IPS-15b (cell line): ENCODE results near the gene CSTF1.

ENCODE experiments used
- H3K27me3 ChIP-seq: one replicate; pipeline ENCODE4 v1.6.1; 2013; ENCODE audit warnings: low read length; ENCODE audit not compliant: control insufficient read depth, insufficient read depth
- H3K36me3 ChIP-seq: one replicate; pipeline ENCODE4 v1.6.1; 2013; ENCODE audit warnings: low read length; ENCODE audit not compliant: control insufficient read depth, insufficient read depth
- H3K4me1 ChIP-seq: one replicate; pipeline ENCODE4 v1.6.1; 2013; ENCODE audit warnings: mild to moderate bottlenecking, low read length; ENCODE audit not compliant: control insufficient read depth, insufficient read depth
- H3K4me3 ChIP-seq: one replicate; pipeline ENCODE4 v1.5.1; 2013; ENCODE audit warnings: low read depth, low read length
- H3K9ac ChIP-seq: one replicate; pipeline ENCODE4 v1.6.1; 2013; ENCODE audit warnings: low read depth, mild to moderate bottlenecking, low read length
- H3K9me3 ChIP-seq: one replicate; pipeline ENCODE4 v1.6.1; 2013; ENCODE audit warnings: mild to moderate bottlenecking, low read length; ENCODE audit not compliant: control insufficient read depth, insufficient read depth

Gene CSTF1

DNA sequence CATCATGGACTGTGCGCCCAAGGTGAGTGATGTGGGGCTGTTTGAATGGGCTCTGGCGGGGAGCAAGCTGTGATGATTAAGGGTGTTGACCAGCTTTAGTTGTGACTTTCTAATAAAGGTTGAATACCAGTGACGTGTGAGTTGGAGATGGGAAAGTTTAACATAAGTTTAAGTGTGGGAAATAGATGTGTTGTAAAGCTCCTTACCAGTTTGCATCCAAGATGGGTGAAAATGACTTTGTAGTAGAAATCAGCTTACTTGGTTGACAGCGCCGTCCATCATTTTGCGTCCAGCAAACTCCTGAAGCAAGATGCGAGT, 20.0 kb downstream of the CSTF1 start:
- no peak overlapping the region for H3K4me3 ChIP-seq
- H3K9me3 ChIP-seq, result no peaks in the 10 kb centered on the region
- H3K36me3 ChIP-seq, result peaks cover 5% of the 10 kb centered on the region
- peaks cover 2% of the 10 kb centered on the region for H3K27me3 ChIP-seq
- H3K9ac ChIP-seq, result no peak overlapping the region
- no peaks in the 10 kb centered on the region for H3K4me1 ChIP-seq

DNA sequence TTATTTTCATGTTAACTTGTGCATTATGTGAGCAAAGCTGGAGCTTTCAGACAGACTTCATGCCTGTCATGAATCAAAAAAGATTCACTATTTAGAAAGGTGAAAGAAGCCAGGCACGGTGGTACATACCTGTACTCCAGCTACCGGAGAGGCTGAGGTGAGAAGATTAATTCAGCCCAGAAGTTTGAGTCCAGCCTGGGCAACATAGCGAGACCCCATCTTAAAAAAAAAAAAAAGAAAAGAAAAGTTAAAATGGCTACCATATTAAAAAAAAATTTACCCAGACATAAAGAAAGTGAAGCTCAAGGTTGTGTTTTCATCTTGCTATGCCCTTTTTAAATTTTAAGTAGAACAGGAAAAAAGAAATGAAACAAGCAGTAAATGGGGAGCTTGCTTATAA, 20.5 kb downstream of the CSTF1 start:
- Histone ChIP-seq H3K36me3 (peaks cover 3% of the 10 kb centered on the region), H3K27me3 (peaks cover 2% of the 10 kb centered on the region), H3K9me3 (no peaks in the 10 kb centered on the region), H3K4me3 (no peak overlapping the region), H3K9ac (no peak overlapping the region), H3K4me1 (no peaks in the 10 kb centered on the region)

DNA sequence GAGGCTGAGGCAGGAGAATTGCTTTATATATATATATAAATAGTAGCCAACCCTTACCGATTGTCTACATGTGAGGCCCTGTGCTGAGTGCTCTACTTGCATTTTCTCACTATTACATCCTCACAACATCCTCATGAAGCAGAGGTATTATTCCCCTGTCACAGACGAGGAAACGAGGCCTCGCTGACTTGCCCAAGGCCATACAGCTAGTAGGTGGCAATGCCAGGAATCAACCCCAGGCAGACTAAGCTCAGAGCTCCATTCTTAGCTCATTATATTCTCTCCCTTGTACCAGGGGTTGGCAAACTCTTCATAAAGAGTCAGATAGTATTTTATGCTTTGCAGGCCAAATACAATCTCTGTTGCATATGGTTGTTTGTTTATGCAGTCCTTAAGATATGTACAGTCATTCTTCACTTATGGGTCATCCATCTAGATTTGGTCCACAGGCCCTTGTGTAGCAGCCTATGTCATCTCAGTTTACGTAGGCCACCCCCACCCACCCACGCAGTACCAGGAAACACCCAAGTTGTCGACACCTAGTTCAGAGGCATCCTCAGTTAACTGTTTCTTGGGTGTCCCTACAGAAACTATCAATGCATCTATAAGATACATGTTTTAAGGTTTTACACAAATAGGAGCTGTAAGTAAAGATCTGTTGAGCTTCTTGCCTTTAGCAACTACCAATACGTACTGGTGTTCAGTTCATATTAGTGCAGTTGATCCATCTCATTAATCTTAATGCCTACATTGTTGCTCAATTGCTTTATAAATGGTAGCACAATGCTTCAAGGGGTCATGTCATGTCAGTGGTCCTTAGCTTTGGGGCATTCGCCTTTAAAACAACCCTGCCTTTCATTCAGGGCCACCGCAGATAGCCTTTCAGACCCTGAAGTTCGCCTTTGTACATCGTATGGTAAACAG, 22.7 kb downstream of the CSTF1 start:
- peaks cover 3% of the 10 kb centered on the region for H3K36me3 ChIP-seq
- H3K9ac ChIP-seq, result no peak overlapping the region
- H3K27me3 ChIP-seq, result peaks cover 2% of the 10 kb centered on the region
- no peaks in the 10 kb centered on the region for H3K4me1 ChIP-seq
- no peak overlapping the region for H3K4me3 ChIP-seq
- H3K9me3 ChIP-seq, result no peaks in the 10 kb centered on the region

DNA sequence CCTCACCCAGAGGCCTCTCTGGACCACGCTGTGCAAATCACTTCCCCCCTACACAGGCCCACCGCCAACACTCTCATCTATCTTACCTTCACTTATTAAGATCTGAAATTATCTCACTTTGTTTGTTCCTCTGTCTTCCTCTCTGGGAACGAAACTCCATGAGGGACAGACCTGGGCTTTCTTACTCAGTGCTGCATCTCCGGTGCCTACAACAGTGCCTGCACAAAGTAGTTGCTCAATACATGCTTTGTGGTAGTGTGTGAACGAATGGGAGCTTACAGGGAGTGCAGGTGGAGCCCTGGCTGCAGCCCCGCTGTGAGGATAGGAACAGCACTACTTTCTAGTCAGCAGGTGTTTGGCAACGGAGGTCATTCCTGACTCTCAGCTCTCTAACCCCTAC, 25.0 kb downstream of the CSTF1 start:
- no peaks in the 10 kb centered on the region for H3K9me3 ChIP-seq
- H3K4me1 ChIP-seq, result peaks cover 2% of the 10 kb centered on the region
- peaks cover 3% of the 10 kb centered on the region for H3K36me3 ChIP-seq
- no peak overlapping the region for H3K9ac ChIP-seq
- H3K4me3 ChIP-seq, result no peak overlapping the region
- peaks cover 15% of the 10 kb centered on the region for H3K27me3 ChIP-seq

DNA sequence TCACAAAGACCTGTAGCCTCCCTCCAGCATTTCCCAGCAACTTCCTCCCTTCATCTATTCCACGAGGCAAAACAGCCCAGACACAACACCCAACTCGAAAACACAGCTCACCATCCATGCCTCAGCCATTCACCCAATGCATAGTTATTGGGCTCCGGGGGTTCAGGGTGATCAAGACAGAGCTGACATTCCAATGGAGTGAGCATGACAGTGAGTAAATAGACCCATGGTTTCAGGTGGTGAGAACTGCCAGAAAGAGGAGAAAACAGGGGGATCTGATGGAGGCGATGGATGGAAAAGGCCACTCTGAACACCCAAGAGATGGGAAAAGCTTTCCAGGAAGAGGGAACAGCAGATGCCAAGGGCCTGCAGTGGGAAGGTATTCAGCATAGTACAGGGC, 25.5 kb downstream of the CSTF1 start:
- no peaks in the 10 kb centered on the region for H3K9me3 ChIP-seq
- no peak overlapping the region for H3K9ac ChIP-seq
- peaks cover 3% of the 10 kb centered on the region for H3K36me3 ChIP-seq
- peaks cover 3% of the 10 kb centered on the region for H3K4me1 ChIP-seq
- peaks cover 18% of the 10 kb centered on the region for H3K27me3 ChIP-seq
- no peak overlapping the region for H3K4me3 ChIP-seq

DNA sequence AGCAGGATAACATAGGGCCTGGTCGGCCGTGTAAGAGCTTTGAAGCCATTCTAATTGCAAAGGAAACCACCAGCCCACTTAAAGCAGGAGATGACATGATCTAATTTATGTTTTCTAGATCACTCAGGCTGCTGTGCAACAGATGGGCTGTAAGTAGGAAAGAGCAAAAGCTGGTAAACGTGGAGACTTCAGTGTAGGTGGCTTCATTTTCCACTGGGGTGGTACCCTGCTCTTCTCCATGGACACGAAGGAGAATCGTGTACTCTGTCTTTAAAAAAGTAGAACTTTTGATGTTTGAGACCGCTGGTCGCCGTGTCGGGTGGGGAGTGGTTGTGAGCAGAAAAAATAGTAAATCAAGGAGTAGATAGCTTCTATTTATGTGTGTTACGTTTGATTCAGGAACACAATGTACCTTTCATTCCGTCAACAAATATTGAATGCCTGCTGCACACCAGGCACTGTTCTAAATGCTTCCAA, 26.0 kb downstream of the CSTF1 start:
- no peak overlapping the region for H3K9ac ChIP-seq
- H3K9me3 ChIP-seq, result no peaks in the 10 kb centered on the region
- H3K4me1 ChIP-seq, result peaks cover 3% of the 10 kb centered on the region
- peaks cover 21% of the 10 kb centered on the region for H3K27me3 ChIP-seq
- peaks cover 3% of the 10 kb centered on the region for H3K36me3 ChIP-seq
- no peak overlapping the region for H3K4me3 ChIP-seq

DNA sequence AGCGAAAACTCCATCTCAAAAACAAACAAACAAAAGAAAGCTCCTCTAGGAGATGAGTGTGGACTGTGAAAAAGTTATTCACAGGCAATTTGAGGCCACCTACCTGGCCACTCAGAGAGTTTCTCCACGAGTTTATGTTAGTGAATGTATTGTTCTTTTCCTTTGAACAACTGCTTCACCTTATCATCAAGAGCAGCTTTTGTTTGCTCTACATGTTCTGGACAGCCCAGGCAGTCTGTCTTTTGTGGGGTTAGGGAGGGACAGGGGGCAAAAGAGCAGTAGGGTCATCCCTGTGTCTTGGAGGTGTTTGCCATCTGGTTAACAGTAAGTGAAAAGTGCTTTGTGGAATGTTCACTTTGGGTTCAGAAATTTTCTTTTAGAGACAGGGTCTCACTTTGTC, 27.6 kb downstream of the CSTF1 start:
- Histone ChIP-seq H3K4me1 (peaks cover 3% of the 10 kb centered on the region), H3K9me3 (no peaks in the 10 kb centered on the region), H3K9ac (no peak overlapping the region), H3K27me3 (peaks cover 33% of the 10 kb centered on the region), H3K4me3 (no peak overlapping the region), H3K36me3 (peaks cover 3% of the 10 kb centered on the region)

DNA sequence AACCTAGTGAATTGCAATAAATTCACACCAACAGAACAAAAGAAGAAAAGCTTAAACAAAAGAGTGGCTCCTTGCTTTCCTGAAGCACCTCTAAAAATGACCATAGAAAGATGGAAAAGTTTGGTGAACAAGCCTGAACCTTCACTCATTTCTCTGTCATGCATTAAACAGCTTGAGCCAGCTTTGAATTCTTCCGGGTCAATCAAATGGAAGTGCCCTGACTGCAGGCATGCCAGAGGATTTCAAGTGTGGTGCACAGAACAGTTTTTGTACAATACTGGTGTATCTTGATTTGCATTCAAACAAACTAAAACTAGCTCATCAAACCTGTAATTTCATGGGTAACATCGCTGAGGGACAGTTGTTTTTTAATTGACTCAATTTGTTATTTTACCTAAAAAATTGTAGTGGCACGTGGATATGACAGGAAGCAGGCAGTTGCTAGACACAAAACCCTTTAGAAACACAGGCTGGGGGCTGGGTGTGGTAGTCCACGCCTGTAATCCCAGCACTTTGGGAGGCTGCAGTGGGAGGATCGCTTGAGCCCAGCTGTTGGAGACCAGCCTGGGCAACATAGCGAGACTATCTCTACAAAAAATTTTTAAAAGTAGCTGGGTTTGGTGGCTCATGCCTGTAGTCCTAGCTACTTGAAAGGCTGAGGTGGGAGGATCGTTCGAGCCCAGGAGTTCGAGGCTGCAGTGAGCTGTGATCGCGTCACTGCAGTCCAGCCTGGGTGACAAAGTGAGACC, 28.7 kb downstream of the CSTF1 start:
- Histone ChIP-seq H3K27me3 (peaks cover 33% of the 10 kb centered on the region), H3K4me1 (peaks cover 3% of the 10 kb centered on the region), H3K4me3 (no peak overlapping the region), H3K36me3 (no peaks in the 10 kb centered on the region), H3K9me3 (no peaks in the 10 kb centered on the region), H3K9ac (no peak overlapping the region)

DNA sequence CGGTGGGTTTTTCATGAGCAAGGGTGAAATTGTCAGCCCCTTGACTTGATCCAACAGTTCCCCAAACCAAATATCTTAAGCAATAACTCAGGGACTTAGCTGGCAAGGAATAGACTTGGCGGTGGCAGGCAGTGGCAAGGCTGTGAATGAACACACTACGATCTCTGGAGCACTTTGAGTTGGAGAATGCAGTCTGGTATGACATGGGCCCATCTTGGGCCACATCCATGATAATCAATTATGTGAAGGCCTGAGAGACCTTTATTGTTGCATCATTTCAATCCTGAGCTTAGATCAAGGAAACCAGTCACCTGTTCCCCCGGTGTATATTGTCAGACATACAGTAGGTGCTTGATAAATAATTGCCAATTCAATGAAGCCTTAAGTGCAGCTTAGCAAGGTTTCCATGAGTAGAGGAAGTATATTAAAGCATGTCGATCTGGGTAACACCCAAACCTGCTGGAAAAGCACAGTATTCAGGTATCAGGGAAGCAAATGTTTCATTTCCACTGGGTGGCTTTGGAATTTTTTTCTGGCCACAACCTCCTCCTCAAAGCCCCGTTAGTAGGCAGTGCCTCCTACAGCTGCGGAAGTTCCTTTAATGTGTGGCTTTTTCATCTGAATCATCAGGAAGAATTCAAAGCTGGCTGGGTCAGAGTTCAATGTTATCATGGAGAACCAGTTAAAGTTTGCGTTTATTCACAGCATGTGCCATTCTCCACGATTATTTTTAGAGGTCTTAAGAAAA, 29.8 kb downstream of the CSTF1 start:
- peaks cover 30% of the 10 kb centered on the region for H3K27me3 ChIP-seq
- no peaks in the 10 kb centered on the region for H3K36me3 ChIP-seq
- H3K9ac ChIP-seq, result no peak overlapping the region

DNA sequence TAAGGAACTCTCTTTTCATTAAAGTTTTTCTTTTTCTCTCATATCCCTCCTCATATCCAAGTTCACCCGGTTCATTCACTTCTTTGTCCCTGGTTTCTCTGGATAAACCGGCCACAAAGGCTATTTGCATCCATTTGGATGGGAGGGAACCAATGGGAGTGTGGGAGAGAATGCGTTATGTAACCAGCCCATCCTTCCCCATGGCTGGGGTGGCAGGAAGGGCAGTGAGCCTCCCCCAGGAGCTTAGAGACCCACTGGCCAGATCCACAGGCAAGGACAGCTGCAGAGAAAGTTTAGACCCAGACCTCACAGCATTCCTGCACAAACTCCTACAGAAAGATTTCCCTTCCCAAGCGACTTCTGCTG, 30.4 kb downstream of the CSTF1 start:
- no peak overlapping the region for H3K4me3 ChIP-seq
- H3K4me1 ChIP-seq, result peaks cover 3% of the 10 kb centered on the region
- H3K27me3 ChIP-seq, result peaks cover 30% of the 10 kb centered on the region
- no peaks in the 10 kb centered on the region for H3K9me3 ChIP-seq
- no peak overlapping the region for H3K9ac ChIP-seq
- H3K36me3 ChIP-seq, result no peaks in the 10 kb centered on the region

More for the DNA sequence above, 29.8 kb downstream of the CSTF1 start:
- Histone ChIP-seq H3K4me3 (no peak overlapping the region), H3K4me1 (peaks cover 3% of the 10 kb centered on the region), H3K9me3 (no peaks in the 10 kb centered on the region)

DNA sequence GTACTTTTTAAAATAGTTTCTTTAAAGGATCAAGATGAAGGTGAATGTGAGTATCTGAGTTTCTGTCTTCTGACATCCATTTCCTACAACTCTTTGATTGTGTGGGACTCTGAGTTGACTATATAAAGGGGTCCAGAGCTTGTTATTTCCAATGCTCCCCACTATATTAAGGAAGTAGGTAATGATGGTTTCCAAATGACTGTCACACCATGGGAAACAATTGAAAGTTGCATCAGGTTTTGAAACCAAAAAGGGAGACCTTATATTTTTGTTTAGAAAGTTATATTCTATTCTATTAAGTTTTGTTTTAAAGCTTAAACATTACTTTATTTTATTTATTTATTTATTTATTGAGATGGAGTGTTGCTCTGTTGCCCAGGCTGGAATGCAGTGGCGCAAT, 30.8 kb downstream of the CSTF1 start:
- H3K9ac ChIP-seq, result no peak overlapping the region
- no peaks in the 10 kb centered on the region for H3K9me3 ChIP-seq
- peaks cover 3% of the 10 kb centered on the region for H3K4me1 ChIP-seq
- peaks cover 30% of the 10 kb centered on the region for H3K27me3 ChIP-seq
- H3K36me3 ChIP-seq, result no peaks in the 10 kb centered on the region
- H3K4me3 ChIP-seq, result no peak overlapping the region
